H9 (cell line): ENCODE data around the gene TBC1D12. TPM values are rescaled to one million over a fixed set of nuclear protein-coding genes. Genes with fewer than 3 reads are reported as not detected.
"Not testable (repeated sequence)": the region's sequence is repeated elsewhere in the genome, so short reads cannot be mapped to it uniquely, and the experiment has no call there.

Experiments
- DNase-seq: peaks from one replicate; pipeline ENCODE4 v3.0.0-alpha.2; 2017
- H2AFZ ChIP-seq: one replicate; pipeline ENCODE4 v1.6.1; 2013; ENCODE audit warnings: mild to moderate bottlenecking, low read length, control low read depth, moderate library complexity
- H2AK5ac ChIP-seq: 2 replicates; pipeline ENCODE4 v1.6.1; 2013; ENCODE audit warnings: low read length, control low read depth, mixed read lengths; ENCODE audit not compliant: insufficient read length
- H2BK120ac ChIP-seq: one replicate; pipeline ENCODE4 v1.6.1; 2013; ENCODE audit warnings: low read depth, mild to moderate bottlenecking, low read length, control low read depth, inconsistent platforms; ENCODE audit not compliant: poor library complexity, severe bottlenecking
- H2BK12ac ChIP-seq: 2 replicates; pipeline ENCODE4 v1.6.1; 2013; ENCODE audit warnings: low read length, control low read depth, mixed read lengths, low read depth; ENCODE audit not compliant: insufficient read length
- H2BK15ac ChIP-seq: 2 replicates; pipeline ENCODE4 v1.6.1; 2013; ENCODE audit warnings: low read depth, low read length, control low read depth
- H2BK20ac ChIP-seq: one replicate; pipeline ENCODE4 v1.6.1; 2013; ENCODE audit warnings: low read depth, mild to moderate bottlenecking, low read length, control low read depth, inconsistent platforms; ENCODE audit not compliant: poor library complexity, severe bottlenecking
- H2BK5ac ChIP-seq: 2 replicates; pipeline ENCODE4 v1.6.1; 2013; ENCODE audit warnings: low read length, control low read depth, mixed read lengths; ENCODE audit not compliant: insufficient read length
- H3K14ac ChIP-seq: 2 replicates; pipeline ENCODE4 v1.6.1; 2013; ENCODE audit warnings: low read length, control low read depth; ENCODE audit not compliant: insufficient read depth
- H3K18ac ChIP-seq: 2 replicates; pipeline ENCODE4 v1.6.1; 2013; ENCODE audit warnings: low read depth, mild to moderate bottlenecking, mixed read lengths, low read length, control low read depth; ENCODE audit not compliant: insufficient read length
- H3K23ac ChIP-seq: 2 replicates; pipeline ENCODE4 v1.6.1; 2013; ENCODE audit warnings: low read length, control low read depth, mixed read lengths, low read depth; ENCODE audit not compliant: insufficient read length
- H3K23me2 ChIP-seq: 2 replicates; pipeline ENCODE4 v1.6.1; 2013; ENCODE audit warnings: low read depth, mild to moderate bottlenecking, mixed read lengths, low read length, control low read depth; ENCODE audit not compliant: insufficient read length, poor library complexity, severe bottlenecking
- H3K27ac ChIP-seq: 2 replicates; pipeline ENCODE4 v1.5.1; 2013; ENCODE audit warnings: low read length, control low read depth, mixed read lengths, low read depth; ENCODE audit not compliant: insufficient read length
- H3K27me3 ChIP-seq: 2 replicates; pipeline ENCODE4 v1.6.1; 2013; ENCODE audit warnings: low read length, control low read depth, inconsistent platforms; ENCODE audit not compliant: insufficient read depth
- H3K4ac ChIP-seq: 2 replicates; pipeline ENCODE4 v1.6.1; 2013; ENCODE audit warnings: low read depth, mild to moderate bottlenecking, control low read depth, inconsistent platforms, low read length, moderate library complexity
- H3K4me1 ChIP-seq: 2 replicates; pipeline ENCODE4 v1.6.1; 2013; ENCODE audit warnings: low read length, control low read depth, inconsistent platforms; ENCODE audit not compliant: insufficient read depth
- H3K4me2 ChIP-seq: 2 replicates; pipeline ENCODE4 v1.6.1; 2013; ENCODE audit warnings: low read length, control low read depth, mixed read lengths; ENCODE audit not compliant: insufficient read length, insufficient read depth
- H3K56ac ChIP-seq: 2 replicates; pipeline ENCODE4 v1.6.1; 2013; ENCODE audit warnings: low read depth, mild to moderate bottlenecking, mixed read lengths, low read length, control low read depth; ENCODE audit not compliant: insufficient read length
- H3K79me1 ChIP-seq: 2 replicates; pipeline ENCODE4 v1.6.1; 2013; ENCODE audit warnings: low read depth, mild to moderate bottlenecking, moderate library complexity, low read length, control low read depth, inconsistent platforms; ENCODE audit not compliant: insufficient read depth, poor library complexity, severe bottlenecking
- H3K79me2 ChIP-seq: 2 replicates; pipeline ENCODE4 v1.6.1; 2013; ENCODE audit warnings: low read length, control low read depth, inconsistent platforms; ENCODE audit not compliant: insufficient read depth
- H3K9ac ChIP-seq: 2 replicates; pipeline ENCODE4 v1.6.1; 2013; ENCODE audit warnings: low read length, control low read depth, mixed read lengths; ENCODE audit not compliant: insufficient read length; ENCODE audit errors: extremely low read depth
- H3K9me3 ChIP-seq: one replicate; pipeline ENCODE4 v1.6.1; 2013; ENCODE audit warnings: low read depth, low read length, inconsistent platforms; ENCODE audit not compliant: control insufficient read depth
- H3T11ph ChIP-seq: one replicate; pipeline ENCODE4 v1.6.1; 2013; ENCODE audit warnings: mild to moderate bottlenecking, low read length, control low read depth, inconsistent platforms
- H4K20me1 ChIP-seq: one replicate; pipeline ENCODE4 v1.6.1; 2013; ENCODE audit not compliant: control insufficient read depth, insufficient read length, insufficient read depth
- H4K5ac ChIP-seq: 2 replicates; pipeline ENCODE4 v1.6.1; 2013; ENCODE audit warnings: low read depth, mild to moderate bottlenecking, mixed read lengths, low read length, control low read depth; ENCODE audit not compliant: insufficient read length
- H4K8ac ChIP-seq: replicated peaks from 2 replicates; pipeline ENCODE4 v1.6.1; 2013; ENCODE audit warnings: low read length, control low read depth, mixed read lengths, low read depth; ENCODE audit not compliant: insufficient read length
- H4K91ac ChIP-seq: 2 replicates; pipeline ENCODE4 v1.6.1; 2013; ENCODE audit warnings: low read depth, mild to moderate bottlenecking, moderate library complexity, mixed read lengths, low read length, control low read depth; ENCODE audit not compliant: insufficient read length
- H3K27ac Mint-ChIP-seq, 3 experiments: 2 replicates in 2 of 3; 3 replicates in 1 of 3; pipeline ENCODE4 v1.8.0; 2020 to 2021; ENCODE audit warnings: mixed read lengths in 3 of 3, mild to moderate bottlenecking in 1 of 3, moderate library complexity in 1 of 3
- H3K27me3 Mint-ChIP-seq: 2 replicates; pipeline ENCODE4 v1.8.0; 2021; ENCODE audit warnings: low read depth, mild to moderate bottlenecking, moderate library complexity, mixed read lengths
- H3K36me3 Mint-ChIP-seq, 3 experiments: 2 replicates in 2 of 3; 3 replicates in 1 of 3; pipeline ENCODE4 v1.8.0; 2020 to 2021; ENCODE audit warnings: low read depth in 3 of 3, mixed read lengths in 3 of 3; ENCODE audit not compliant: insufficient read depth in 1 of 3
- H3K4me1 Mint-ChIP-seq, 2 experiments: 2 replicates each; pipeline ENCODE4 v1.8.0; 2020; ENCODE audit warnings: mixed read lengths in 2 of 2
- H3K4me3 Mint-ChIP-seq, 2 experiments: 2 replicates in 1 of 2; 3 replicates in 1 of 2; pipeline ENCODE4 v1.8.0; 2020 to 2021; ENCODE audit warnings: mild to moderate bottlenecking in 2 of 2, mixed read lengths in 2 of 2, moderate library complexity in 1 of 2
- H3K9me3 Mint-ChIP-seq, 2 experiments: 2 replicates in 1 of 2; 3 replicates in 1 of 2; pipeline ENCODE4 v1.8.0; 2020; ENCODE audit warnings: mild to moderate bottlenecking in 2 of 2, mixed read lengths in 2 of 2, moderate library complexity in 1 of 2
- WGBS: extraction: QIAGEN DNeasy Blood & Tissue Kit; methylation state at CpG from one replicate; pipeline ENCODE4 v1.1.7; 2013; ENCODE audit warnings: missing lambda C conversion rate, low lambda C conversion rate, mixed read lengths; ENCODE audit not compliant: insufficient read length; ENCODE audit errors: extremely low coverage; 5-methylcytosine and 5-hydroxymethylcytosine counted together
- total RNA-seq: library from RNA; stranded (reverse); gene quantifications from 2 replicates; pipeline ENCODE4 v1.2.1, GENCODE V29; 2021
- TF ChIP-seq, protein P1 (sequence below): fragments of 200-600 bp; sonication (generic); conservative IDR thresholded peaks from 3 replicates; pipeline ENCODE4 v1.8.0; 2021; ENCODE audit warnings: antibody characterized with exemption, mild to moderate bottlenecking

TBC1D12 gene
- total RNA-seq, 1 experiment from 2014 or later = 2.0 TPM

DNA sequence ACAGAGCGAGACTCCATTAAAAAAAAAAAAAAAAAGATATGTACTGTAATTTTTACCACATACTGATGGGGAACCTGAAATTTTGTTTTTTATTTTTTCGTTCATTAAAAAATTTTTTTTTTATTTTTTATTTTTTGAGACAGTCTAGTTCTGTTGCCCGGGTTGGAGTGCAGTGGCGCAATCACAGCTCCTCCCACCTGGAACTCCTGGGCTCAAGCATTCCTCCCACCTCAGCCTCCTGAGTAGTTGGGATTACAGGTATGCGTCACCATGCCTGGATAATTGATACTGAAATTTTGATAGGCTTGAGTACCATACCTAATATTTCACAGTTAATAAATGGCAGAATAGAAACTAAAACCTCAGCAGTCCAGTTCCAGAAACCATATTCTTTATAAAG, 122.4 kb downstream of the TBC1D12 start:
- H3K27ac ChIP-seq = no peak overlapping the region
- no peaks in the 10 kb centered on the region for H3K9me3 Mint-ChIP-seq

DNA sequence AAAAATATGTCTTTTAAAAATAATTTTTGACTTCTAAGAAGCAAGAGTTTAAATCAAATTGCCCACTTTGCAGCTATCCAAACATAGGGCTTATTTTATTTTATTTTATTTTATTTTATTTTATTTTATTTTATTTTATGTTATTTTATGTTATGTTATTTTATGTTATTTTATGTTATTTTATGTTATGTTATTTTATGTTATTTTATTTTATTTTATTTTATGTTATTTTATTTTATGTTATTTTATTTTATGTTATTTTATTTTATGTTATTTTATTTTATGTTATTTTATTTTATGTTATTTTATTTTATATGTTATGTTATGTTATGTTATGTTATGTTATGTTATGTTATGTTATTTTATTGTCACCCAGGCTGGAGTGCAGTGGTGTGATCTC, 129.2 kb downstream of the TBC1D12 start:
- not testable (repeated sequence) for H2BK15ac ChIP-seq, DNase-seq, H3K23ac ChIP-seq, H3K4me1 Mint-ChIP-seq, H4K20me1 ChIP-seq, H3K14ac ChIP-seq, H2AFZ ChIP-seq, H2BK20ac ChIP-seq, H4K91ac ChIP-seq, H2BK5ac ChIP-seq, H3K23me2 ChIP-seq, H4K5ac ChIP-seq, H3K4me1 ChIP-seq, H3K18ac ChIP-seq, H2BK120ac ChIP-seq, H3K9me3 ChIP-seq, H3K4me2 ChIP-seq, H3K4me3 Mint-ChIP-seq, H4K8ac ChIP-seq, H2BK12ac ChIP-seq, H3K4ac ChIP-seq, H3K27ac Mint-ChIP-seq, H3K9me3 Mint-ChIP-seq, H3K27me3 Mint-ChIP-seq, H3K36me3 Mint-ChIP-seq, H3K27ac ChIP-seq, H3K56ac ChIP-seq, H3K27me3 ChIP-seq, H3K79me2 ChIP-seq, H3K9ac ChIP-seq, H3T11ph ChIP-seq, H3K79me1 ChIP-seq, H2AK5ac ChIP-seq

More for the DNA sequence above, 122.4 kb downstream of the TBC1D12 start:
- Mint-ChIP-seq H3K4me3 (no peak overlapping the region), H3K27me3 (no peaks in the 10 kb centered on the region), H3K27ac (no peak overlapping the region), H3K36me3 (no peaks in the 10 kb centered on the region), H3K4me1 (peaks cover 0 to 7% of the 10 kb centered on the region in 2 experiments; a peak in 1 of 4 replicates)
- no peaks in the 10 kb centered on the region for H3K4me1 ChIP-seq
- no peak overlapping the region for H3K14ac ChIP-seq
- H4K91ac ChIP-seq = no peak overlapping the region
- H3K18ac ChIP-seq = no peak overlapping the region
- WGBS = no CpG with 5 or more reads among the region's 5 CpGs
- H2BK120ac ChIP-seq = no peak overlapping the region
- no peak overlapping the region for H3T11ph ChIP-seq
- DNase-seq = no peak
- H2AFZ ChIP-seq = no peak overlapping the region
- H4K5ac ChIP-seq = no peak overlapping the region
- no peak overlapping the region for H3K4me2 ChIP-seq
- no peak overlapping the region for H3K4ac ChIP-seq
- no peaks in the 10 kb centered on the region for H3K9me3 ChIP-seq
- no peaks in the 10 kb centered on the region for H3K23me2 ChIP-seq
- H2BK20ac ChIP-seq = no peak overlapping the region
- H3K23ac ChIP-seq = no peak overlapping the region
- no peak overlapping the region for H3K56ac ChIP-seq
- no peak overlapping the region for H4K8ac ChIP-seq
- H3K79me1 ChIP-seq = no peaks in the 10 kb centered on the region
- no peaks in the 10 kb centered on the region for H3K79me2 ChIP-seq
- no peak overlapping the region for H3K9ac ChIP-seq
- H4K20me1 ChIP-seq = no peaks in the 10 kb centered on the region
- H2AK5ac ChIP-seq = no peak overlapping the region
- TF ChIP-seq, protein P1, sequence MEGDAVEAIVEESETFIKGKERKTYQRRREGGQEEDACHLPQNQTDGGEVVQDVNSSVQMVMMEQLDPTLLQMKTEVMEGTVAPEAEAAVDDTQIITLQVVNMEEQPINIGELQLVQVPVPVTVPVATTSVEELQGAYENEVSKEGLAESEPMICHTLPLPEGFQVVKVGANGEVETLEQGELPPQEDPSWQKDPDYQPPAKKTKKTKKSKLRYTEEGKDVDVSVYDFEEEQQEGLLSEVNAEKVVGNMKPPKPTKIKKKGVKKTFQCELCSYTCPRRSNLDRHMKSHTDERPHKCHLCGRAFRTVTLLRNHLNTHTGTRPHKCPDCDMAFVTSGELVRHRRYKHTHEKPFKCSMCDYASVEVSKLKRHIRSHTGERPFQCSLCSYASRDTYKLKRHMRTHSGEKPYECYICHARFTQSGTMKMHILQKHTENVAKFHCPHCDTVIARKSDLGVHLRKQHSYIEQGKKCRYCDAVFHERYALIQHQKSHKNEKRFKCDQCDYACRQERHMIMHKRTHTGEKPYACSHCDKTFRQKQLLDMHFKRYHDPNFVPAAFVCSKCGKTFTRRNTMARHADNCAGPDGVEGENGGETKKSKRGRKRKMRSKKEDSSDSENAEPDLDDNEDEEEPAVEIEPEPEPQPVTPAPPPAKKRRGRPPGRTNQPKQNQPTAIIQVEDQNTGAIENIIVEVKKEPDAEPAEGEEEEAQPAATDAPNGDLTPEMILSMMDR = no peak
- no peak overlapping the region for H2BK5ac ChIP-seq
- no peak overlapping the region for H2BK15ac ChIP-seq
- no peaks in the 10 kb centered on the region for H3K27me3 ChIP-seq
- H2BK12ac ChIP-seq = no peak overlapping the region
